HG02610 (cell line): Measurements from ENCODE around the gene SLC18A2.

ENCODE experiments used
- ATAC-seq: cut with Tn5 transposase; IDR thresholded peaks from one replicate; pipeline ENCODE4 v1.9.1; 2021; ENCODE audit warnings: mild to moderate bottlenecking, moderate library complexity; ENCODE audit not compliant: unreplicated experiment

SLC18A2 gene

GRCh38 chr10:117237401-117237991, 3.4 kb upstream of the SLC18A2 start:
- ATAC-seq = no peak

- ATAC-seq = no peak
Observed at GRCh38 chr10:117239051-117239450, 1.9 kb upstream of the SLC18A2 start.

DNA sequence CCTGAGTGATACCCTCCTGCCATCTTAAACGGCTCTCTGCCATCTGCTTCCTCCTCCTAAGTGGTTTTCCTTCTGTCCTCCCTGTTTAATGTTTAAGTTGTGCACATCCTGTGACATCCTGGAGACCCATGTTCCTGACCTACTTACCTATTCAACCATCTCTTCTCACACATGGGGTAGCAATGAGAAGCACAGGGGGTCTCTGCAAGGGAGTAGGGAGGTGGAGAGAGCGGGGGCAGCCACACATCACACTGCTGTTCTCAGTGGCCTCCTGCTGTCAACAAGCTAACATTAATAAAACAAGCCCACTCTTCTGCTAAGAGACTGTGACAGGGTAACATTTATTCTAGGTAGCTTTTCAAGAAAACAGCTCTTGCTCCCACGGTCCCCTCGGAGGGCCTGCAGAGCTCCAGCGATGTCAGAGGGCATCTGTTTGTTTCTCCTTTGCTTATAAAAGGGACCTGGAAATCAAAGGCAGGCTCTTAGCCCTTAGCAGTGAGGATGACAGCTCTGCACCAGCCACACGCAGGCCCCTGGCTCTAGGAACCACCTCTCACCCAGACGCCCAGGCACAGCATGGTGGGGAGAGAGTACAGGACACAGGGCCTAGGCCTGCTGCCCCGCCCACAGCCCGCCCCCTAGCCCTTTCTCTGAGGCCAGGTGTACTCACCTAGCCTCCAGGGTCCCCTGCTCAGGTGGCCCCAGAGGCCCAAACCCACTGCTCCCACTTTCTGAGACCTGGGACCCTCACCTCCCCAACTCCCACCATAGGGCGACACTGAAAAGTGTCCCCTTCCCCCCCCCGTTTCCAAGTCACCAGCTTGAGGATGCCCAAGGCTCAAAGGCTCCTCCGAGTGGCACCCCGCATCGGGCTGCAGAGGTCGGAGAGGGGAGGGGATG, 943 bp upstream of the SLC18A2 start:
- no peak for ATAC-seq

GRCh38 chr10:117241541-117242462, 888 bp downstream of the SLC18A2 start:
- no peak for ATAC-seq

DNA sequence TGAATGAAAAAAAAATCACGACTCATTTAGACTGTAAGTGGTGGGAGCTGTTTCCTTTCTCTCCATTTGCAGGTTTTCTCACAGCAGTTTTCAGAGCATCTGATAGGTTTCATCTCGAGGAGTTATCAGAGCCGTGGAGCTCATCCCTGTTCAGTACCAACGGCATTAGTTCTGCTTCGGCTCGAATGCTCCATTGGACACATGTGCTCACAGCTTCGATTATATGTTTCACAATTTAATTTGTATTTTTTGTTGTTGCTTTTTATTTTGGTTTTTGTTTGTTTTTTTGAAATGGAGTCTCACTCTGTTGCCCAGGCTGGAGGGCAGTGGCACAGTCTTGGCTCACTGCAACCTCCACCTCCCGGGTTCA, 1.5 kb downstream of the SLC18A2 start:
- no peak for ATAC-seq

DNA sequence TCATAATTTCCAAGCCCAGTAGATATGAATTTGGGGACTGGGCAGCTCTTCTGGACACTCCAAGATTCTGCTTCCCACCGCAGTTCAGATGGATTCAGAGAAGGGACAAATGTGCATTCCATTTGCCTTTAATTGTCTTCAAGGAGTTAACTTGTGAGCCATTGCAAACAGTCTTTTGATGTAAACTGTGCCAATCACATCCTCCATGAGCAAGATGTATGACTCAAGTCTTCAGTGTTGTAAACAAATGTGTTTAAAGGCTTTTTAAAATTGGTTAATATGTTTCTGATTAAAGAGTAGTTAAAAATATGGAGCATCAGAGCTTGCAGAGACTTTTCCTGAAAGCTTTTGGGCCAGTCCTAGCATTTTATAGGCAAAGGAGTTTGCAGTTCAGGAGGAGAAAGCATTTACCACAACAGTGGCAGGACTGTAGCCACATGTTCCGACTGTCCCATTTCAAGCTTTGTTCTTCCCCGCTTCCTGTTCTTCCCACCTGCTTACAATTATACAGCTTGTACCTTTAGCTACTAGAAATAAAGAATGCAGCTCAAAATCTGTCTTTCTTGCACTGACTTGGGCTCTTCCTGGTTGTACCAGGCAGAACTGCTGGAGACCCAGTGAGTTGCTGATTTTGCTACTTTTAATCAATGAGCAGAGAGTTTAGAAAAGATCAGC, 6.2 kb downstream of the SLC18A2 start:
- ATAC-seq = no peak

GRCh38 chr10:117248750-117249465, 8.0 kb downstream of the SLC18A2 start:
- ATAC-seq = no peak

DNA sequence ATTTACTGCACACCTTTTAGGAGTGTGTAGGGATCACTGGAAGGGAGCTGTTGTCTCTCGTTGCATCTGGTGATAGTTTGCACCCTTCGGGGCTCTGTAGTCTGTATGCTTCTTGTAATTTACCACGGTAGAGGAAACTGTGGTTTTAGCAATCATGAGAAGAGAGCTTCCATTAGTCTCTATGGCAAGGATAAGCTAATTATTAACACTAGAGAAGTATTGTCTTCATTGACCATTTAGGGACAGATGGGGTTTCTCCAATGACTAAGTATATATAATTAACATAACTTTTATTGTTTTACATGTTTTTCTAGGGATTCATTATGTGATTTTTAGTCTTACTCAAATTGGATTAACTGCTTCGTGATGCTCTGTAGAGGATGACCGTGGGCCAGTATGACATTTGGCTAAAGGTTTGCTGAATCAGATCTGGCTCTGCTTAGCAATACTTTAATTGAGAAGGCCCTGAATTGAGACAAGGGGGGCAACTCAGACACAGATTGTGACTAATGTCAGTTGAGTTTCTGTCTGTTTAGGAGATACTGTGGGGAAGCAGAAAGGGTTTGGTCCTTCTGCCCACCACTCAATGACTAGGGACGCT, 8.7 kb downstream of the SLC18A2 start:
- ATAC-seq = no peak

GRCh38 chr10:117250411-117250810, 9.5 kb downstream of the SLC18A2 start:
- no peak for ATAC-seq

DNA sequence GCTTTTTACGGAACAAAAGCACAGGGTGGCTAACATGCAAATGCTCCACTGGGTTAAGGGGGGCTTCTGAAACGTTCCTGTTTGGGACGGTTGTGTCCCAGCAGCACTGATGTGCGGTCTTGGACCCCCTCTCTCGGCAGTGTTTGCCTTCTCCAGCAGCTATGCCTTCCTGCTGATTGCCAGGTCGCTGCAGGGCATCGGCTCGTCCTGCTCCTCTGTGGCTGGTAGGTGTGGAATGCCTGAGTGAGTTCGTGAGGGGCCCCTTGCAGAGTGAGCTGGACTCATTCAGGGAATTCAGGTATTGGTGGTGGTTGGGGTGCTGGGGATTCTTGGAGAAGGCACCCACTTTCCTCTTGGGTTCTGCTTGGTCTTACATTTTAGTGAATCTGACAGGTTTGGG, 13.0 kb downstream of the SLC18A2 start:
- no peak for ATAC-seq

GRCh38 chr10:117254338-117254737, 13.4 kb downstream of the SLC18A2 start:
- ATAC-seq = no peak

GRCh38 chr10:117254774-117255735, 14.1 kb downstream of the SLC18A2 start:
- ATAC-seq = no peak

- no peak for ATAC-seq
Observed at GRCh38 chr10:117255835-117256460, 15.0 kb downstream of the SLC18A2 start.

DNA sequence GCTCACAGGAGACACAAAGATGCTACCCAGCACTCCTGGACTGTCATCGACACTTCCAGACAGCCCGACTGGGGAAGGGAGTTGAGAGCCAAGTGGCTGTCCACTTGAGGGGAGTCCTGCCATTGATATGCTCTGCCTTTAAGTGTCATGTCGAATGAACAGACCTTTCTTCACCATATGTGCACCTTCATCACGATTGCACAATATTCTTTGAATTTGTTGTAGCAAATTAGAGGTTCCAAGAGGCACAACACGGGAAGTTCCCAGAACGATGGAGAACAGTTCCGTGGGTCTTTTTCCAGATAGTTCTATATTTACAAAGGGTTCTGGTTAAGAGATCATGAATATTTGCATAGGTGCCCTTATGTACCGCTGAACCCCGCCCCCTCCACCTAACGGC, 16.0 kb downstream of the SLC18A2 start:
- ATAC-seq = no peak

DNA sequence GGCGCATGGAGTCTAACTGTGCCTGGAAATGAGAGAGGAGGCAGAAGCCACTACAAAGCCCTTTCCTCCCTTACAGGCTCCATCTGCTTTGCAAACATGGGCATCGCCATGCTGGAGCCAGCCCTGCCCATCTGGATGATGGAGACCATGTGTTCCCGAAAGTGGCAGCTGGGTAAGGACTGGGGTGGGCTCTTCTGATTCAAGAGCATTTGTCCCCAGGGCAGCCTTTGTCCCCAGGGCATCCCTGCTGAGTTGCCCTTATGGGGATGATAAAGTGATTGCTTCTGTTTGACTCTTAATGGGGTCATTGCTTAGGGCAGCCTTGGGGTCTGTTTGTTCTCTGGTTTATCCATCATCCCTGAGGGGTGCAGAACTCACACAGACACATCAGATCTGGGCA, 16.8 kb downstream of the SLC18A2 start:
- no peak for ATAC-seq

DNA sequence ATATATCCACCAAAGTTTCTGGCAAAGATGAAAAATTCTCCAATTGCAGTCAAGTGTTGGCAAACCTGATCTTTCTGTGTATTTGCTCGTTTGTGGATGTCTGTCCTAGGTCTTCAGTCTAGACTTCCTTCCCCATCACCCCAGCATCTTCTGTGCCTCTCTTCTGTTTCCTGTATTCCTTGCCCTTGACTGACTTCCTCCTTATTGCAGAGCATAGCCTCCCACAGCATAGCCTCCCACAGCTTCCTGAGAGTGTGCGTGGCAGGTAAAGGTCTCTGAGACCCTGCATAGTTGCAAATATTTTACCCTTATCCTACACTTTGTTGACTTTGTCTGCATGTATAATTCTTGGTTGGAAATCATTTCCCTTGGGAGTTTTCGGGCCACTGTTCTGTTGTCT, 18.4 kb downstream of the SLC18A2 start:
- ATAC-seq = no peak

GRCh38 chr10:117260084-117260483, 19.2 kb downstream of the SLC18A2 start:
- ATAC-seq = no peak

- ATAC-seq = no peak
Observed at GRCh38 chr10:117261501-117261900, 20.6 kb downstream of the SLC18A2 start.
